Measurements from ENCODE around the gene HNRNPH2.
A peak's percentile ranks its signal among the peaks of the same experiment; 100 is the strongest.

HNRNPH2 gene

GRCh38 chrX:101407748-101408531 lies at the start of gene HNRNPH2, which contains the start of gene GLA:
Gene HNRNPH2 (plus strand): TSS chrX:101408222. CDS start chrX:101411989, 3,767 bp downstream.
Gene GLA (minus strand): TSS chrX:101407925. CDS start chrX:101407903, 22 bp downstream.
- TF ChIP-seq POLR2A (IDR thresholded peaks at IDR 0.05; ENCODE audit: extremely low read depth, insufficient read length): peak; percentile 58
- peak; percentile 97 for TF ChIP-seq MAX (IDR thresholded peaks at IDR 0.05; ENCODE audit: low read depth, low read length)
- no peak for TF ChIP-seq CTCF (IDR thresholded peaks at IDR 0.05; ENCODE audit: low read depth, low read length)
- TF ChIP-seq MYC (IDR thresholded peaks at IDR 0.05; ENCODE audit: low read depth, low read length): 0 out of 2 replicates have a peak, but pooled peaks have one; percentile 10
- peak; percentile 97 for DNase-seq (ENCODE audit: low read depth)

GRCh38 chrX:101359966-101360365 lies 48.1 kb upstream of the HNRNPH2 start:
- TF ChIP-seq CTCF (IDR thresholded peaks at IDR 0.05; ENCODE audit: low read depth, low read length): no peak
- no peak for TF ChIP-seq MAX (IDR thresholded peaks at IDR 0.05; ENCODE audit: low read depth, low read length)
- TF ChIP-seq MYC (IDR thresholded peaks at IDR 0.05; ENCODE audit: low read depth, low read length): no peak
- no peak for TF ChIP-seq POLR2A (IDR thresholded peaks at IDR 0.05; ENCODE audit: extremely low read depth, insufficient read length)
- DNase-seq (ENCODE audit: low read depth): no peak
- no peak overlapping the region for H3K4me3 ChIP-seq (ENCODE audit: low read depth, low read length)

More at GRCh38 chrX:101407748-101408531, at the start of gene HNRNPH2, which contains the start of gene GLA:
- peak within 1 kb of the TSS; percentile 97 for H3K4me3 ChIP-seq (ENCODE audit: low read depth, low read length)

DNA sequence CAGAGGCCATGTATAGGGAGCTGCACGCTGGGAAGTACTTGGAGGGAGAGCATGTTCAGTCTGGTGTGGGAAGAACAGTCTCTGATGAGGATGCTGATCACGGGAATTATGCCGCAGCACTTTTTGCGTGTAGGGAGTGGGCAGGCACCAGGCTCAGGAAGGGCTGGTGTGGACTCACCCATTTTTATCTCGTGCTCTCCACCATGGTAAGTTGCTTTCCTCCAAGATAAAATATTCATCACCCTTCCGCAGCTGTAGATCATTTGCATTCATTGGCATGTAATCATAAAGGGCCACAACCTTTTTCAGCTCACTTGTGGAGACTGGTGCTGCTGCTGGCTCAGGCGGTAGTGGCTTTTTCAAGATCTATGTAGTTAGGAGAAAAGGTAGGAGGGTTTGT lies 47.6 kb upstream of the HNRNPH2 start:
- no peak for DNase-seq (ENCODE audit: low read depth)
- no peak overlapping the region for H3K4me3 ChIP-seq (ENCODE audit: low read depth, low read length)
- TF ChIP-seq MYC (IDR thresholded peaks at IDR 0.05; ENCODE audit: low read depth, low read length): no peak

DNA sequence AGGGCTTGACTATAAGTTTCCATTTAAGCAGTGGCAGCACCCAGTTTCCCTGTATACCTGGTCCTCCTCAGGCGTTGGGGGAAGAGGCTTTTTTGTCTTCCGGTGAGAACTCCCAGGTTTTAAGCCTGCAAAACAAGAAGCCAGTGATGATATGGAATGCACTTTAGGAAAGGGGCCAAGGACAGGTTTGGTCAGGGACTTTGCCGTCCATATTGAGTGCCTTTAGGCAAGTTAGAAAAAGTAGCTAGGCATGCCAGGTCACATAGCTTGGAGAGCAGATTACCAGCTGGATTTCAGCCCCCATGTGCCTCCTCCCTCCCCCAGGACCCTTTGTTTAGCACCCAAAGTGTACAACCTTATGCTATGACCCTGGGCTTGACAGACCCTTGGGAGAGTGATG lies 45.9 kb upstream of the HNRNPH2 start:
- TF ChIP-seq MYC (IDR thresholded peaks at IDR 0.05; ENCODE audit: low read depth, low read length) (no peak), MAX (IDR thresholded peaks at IDR 0.05; ENCODE audit: low read depth, low read length) (no peak), POLR2A (IDR thresholded peaks at IDR 0.05; ENCODE audit: extremely low read depth, insufficient read length) (no peak), CTCF (IDR thresholded peaks at IDR 0.05; ENCODE audit: low read depth, low read length) (no peak)
- H3K4me3 ChIP-seq (ENCODE audit: low read depth, low read length): no peak overlapping the region
- DNase-seq (ENCODE audit: low read depth): no peak

DNA sequence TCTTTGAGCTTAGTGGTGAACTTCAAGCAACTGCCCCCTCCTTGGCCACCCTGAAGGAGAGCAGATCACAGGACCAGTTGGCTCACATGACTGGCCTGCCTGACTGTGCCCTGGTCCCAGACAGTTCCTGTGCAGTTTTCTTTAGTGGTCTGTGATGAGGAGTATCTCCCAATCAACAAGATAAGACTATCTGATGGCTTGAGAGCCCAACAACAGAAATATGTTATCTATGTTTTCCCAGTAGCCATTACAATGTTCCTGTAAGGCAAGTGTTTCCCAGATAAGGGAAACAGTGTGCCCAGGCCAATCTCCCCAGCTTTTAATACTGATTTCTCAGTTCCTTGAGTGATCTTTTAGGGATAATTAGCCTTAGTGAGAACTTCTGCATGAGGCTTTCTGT lies 45.3 kb upstream of the HNRNPH2 start:
- TF ChIP-seq POLR2A (IDR thresholded peaks at IDR 0.05; ENCODE audit: extremely low read depth, insufficient read length) (no peak), CTCF (IDR thresholded peaks at IDR 0.05; ENCODE audit: low read depth, low read length) (no peak), MAX (IDR thresholded peaks at IDR 0.05; ENCODE audit: low read depth, low read length) (no peak), MYC (IDR thresholded peaks at IDR 0.05; ENCODE audit: low read depth, low read length) (no peak)
- no peak for DNase-seq (ENCODE audit: low read depth)
- no peak overlapping the region for H3K4me3 ChIP-seq (ENCODE audit: low read depth, low read length)

DNA sequence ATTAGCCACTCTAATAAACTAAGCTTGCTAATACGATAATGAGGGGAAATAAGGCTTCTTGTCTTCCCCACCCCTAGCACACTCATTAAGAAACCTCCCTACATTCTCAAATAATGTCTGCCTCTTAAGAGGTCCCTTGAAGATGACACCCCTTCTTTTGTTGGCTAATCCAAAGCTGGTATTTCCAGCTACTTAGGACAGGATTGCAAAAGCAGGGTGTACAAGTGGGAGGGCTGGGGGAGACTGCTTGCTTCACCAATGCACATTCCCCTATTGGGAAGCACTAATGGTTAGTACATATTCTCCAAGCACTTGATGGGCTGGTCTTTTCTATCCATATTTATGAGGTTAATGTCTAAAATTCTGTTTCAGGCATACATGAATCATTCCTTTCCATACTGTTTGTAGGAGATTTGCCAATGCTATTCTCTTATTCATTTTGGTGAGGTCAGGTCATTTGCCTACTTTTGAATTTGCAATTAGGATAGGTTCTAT lies 42.7 kb upstream of the HNRNPH2 start:
- TF ChIP-seq POLR2A (IDR thresholded peaks at IDR 0.05; ENCODE audit: extremely low read depth, insufficient read length): no peak
- TF ChIP-seq CTCF (IDR thresholded peaks at IDR 0.05; ENCODE audit: low read depth, low read length): no peak
- no peak for TF ChIP-seq MYC (IDR thresholded peaks at IDR 0.05; ENCODE audit: low read depth, low read length)
- TF ChIP-seq MAX (IDR thresholded peaks at IDR 0.05; ENCODE audit: low read depth, low read length): no peak
- H3K4me3 ChIP-seq (ENCODE audit: low read depth, low read length): no peak overlapping the region

More for the DNA sequence above, 42.7 kb upstream of the HNRNPH2 start:
- DNase-seq (ENCODE audit: low read depth): no peak
